Mesenchymal stem cell (in vitro differentiated cells and primary cell): ENCODE measurements around the gene FGD6.

Source experiments
- DNase-seq: peaks from one replicate; pipeline ENCODE4 v3.0.0-alpha.2; 2013
- H2AFZ ChIP-seq: one replicate; pipeline ENCODE4 v1.6.1; 2013; ENCODE audit warnings: low read depth, mild to moderate bottlenecking, control low read depth, inconsistent platforms, low read length, moderate library complexity
- H2AK5ac ChIP-seq: 2 replicates; pipeline ENCODE4 v1.6.1; 2013; ENCODE audit warnings: low read length, moderate library complexity, mild to moderate bottlenecking, inconsistent platforms; ENCODE audit not compliant: severe bottlenecking
- H2BK120ac ChIP-seq: one replicate; pipeline ENCODE4 v1.6.1; 2013; ENCODE audit warnings: low read depth, mild to moderate bottlenecking, inconsistent platforms, low read length, moderate library complexity
- H2BK12ac ChIP-seq, 2 experiments: one replicate each; pipeline ENCODE4 v1.6.1; 2013; ENCODE audit warnings: inconsistent platforms in 2 of 2, low read length in 2 of 2, mild to moderate bottlenecking in 2 of 2, moderate library complexity in 2 of 2, control low read depth in 1 of 2
- H2BK15ac ChIP-seq: one replicate; pipeline ENCODE4 v1.6.1; 2013; ENCODE audit warnings: mild to moderate bottlenecking, low read depth, inconsistent platforms; ENCODE audit not compliant: poor library complexity, severe bottlenecking
- H2BK5ac ChIP-seq: 2 replicates; pipeline ENCODE4 v1.6.1; 2013; ENCODE audit warnings: low read depth, mild to moderate bottlenecking, low read length, control low read depth, inconsistent platforms; ENCODE audit not compliant: poor library complexity, severe bottlenecking
- H3K14ac ChIP-seq, 2 experiments: one replicate each; pipeline ENCODE4 v1.6.1; 2013; ENCODE audit warnings: inconsistent platforms in 2 of 2, low read length in 2 of 2, control low read depth in 1 of 2, mild to moderate bottlenecking in 1 of 2, moderate library complexity in 1 of 2
- H3K18ac ChIP-seq, 2 experiments: one replicate each; pipeline ENCODE4 v1.6.1; 2013; ENCODE audit warnings: inconsistent platforms in 2 of 2, low read length in 2 of 2, control low read depth in 1 of 2, low read depth in 1 of 2, mild to moderate bottlenecking in 1 of 2
- H3K23ac ChIP-seq, 2 experiments: one replicate each; pipeline ENCODE4 v1.6.1; 2013; ENCODE audit warnings: inconsistent platforms in 2 of 2, low read length in 2 of 2, mild to moderate bottlenecking in 2 of 2, moderate library complexity in 2 of 2, control low read depth in 1 of 2
- H3K27ac ChIP-seq: 2 replicates; pipeline ENCODE4 v1.5.1; 2013; ENCODE audit warnings: mild to moderate bottlenecking, moderate library complexity, low read length, control low read depth, inconsistent platforms; ENCODE audit not compliant: poor library complexity, severe bottlenecking
- H3K27me3 ChIP-seq, 2 experiments: 2 replicates each; pipeline versions ENCODE4 v1.6.1 to v1.7.0; 2013; ENCODE audit warnings: low read length in 2 of 2, mild to moderate bottlenecking in 2 of 2, moderate library complexity in 2 of 2, control low read depth in 1 of 2, inconsistent platforms in 1 of 2; ENCODE audit not compliant: control insufficient read depth in 1 of 2, insufficient read depth in 1 of 2
- H3K36me3 ChIP-seq, 2 experiments: 2 replicates each; pipeline versions ENCODE4 v1.6.1 to v1.7.0; 2013; ENCODE audit warnings: low read length in 2 of 2, control low read depth in 1 of 2, inconsistent platforms in 1 of 2, low read depth in 1 of 2, mild to moderate bottlenecking in 1 of 2; ENCODE audit not compliant: insufficient read depth in 2 of 2, control insufficient read depth in 1 of 2
- H3K4ac ChIP-seq, 2 experiments: one replicate each; pipeline ENCODE4 v1.6.1; 2013; ENCODE audit warnings: inconsistent platforms in 2 of 2, low read length in 2 of 2, mild to moderate bottlenecking in 2 of 2, moderate library complexity in 2 of 2, control low read depth in 1 of 2, low read depth in 1 of 2
- H3K4me1 ChIP-seq: 2 replicates; pipeline ENCODE4 v1.6.1; 2013; ENCODE audit warnings: low read depth, low read length, control low read depth; ENCODE audit not compliant: control insufficient read depth, insufficient read depth
- H3K4me2 ChIP-seq: 2 replicates; pipeline ENCODE4 v1.6.1; 2013; ENCODE audit warnings: low read length, mild to moderate bottlenecking, inconsistent platforms; ENCODE audit not compliant: poor library complexity, severe bottlenecking
- H3K4me3 ChIP-seq, 2 experiments: 2 replicates each; pipeline versions ENCODE4 v1.5.1 to v1.7.0; 2013; ENCODE audit warnings: low read length in 2 of 2, mild to moderate bottlenecking in 2 of 2, control low read depth in 1 of 2, low read depth in 1 of 2; ENCODE audit not compliant: insufficient read depth in 1 of 2
- H3K79me1 ChIP-seq: replicated peaks from 2 replicates; pipeline ENCODE4 v1.6.1; 2013; ENCODE audit warnings: mild to moderate bottlenecking, control low read depth, low read length, inconsistent platforms; ENCODE audit not compliant: poor library complexity, severe bottlenecking
- H3K9ac ChIP-seq: 2 replicates; pipeline ENCODE4 v1.7.0; 2013; ENCODE audit warnings: mild to moderate bottlenecking, low read length, moderate library complexity
- H3K9me3 ChIP-seq: 2 replicates; pipeline ENCODE4 v1.7.0; 2013; ENCODE audit warnings: mild to moderate bottlenecking, low read length; ENCODE audit not compliant: control insufficient read depth
- H4K8ac ChIP-seq: one replicate; pipeline ENCODE4 v1.6.1; 2013; ENCODE audit warnings: inconsistent platforms, mild to moderate bottlenecking, low read length, moderate library complexity
- H4K91ac ChIP-seq: one replicate; pipeline ENCODE4 v1.6.1; 2013; ENCODE audit warnings: mild to moderate bottlenecking, low read length, inconsistent platforms
- WGBS: methylation state at CpG from one replicate; pipeline ENCODE4 v1.1.7; 2013; ENCODE audit warnings: mixed read lengths; 5-methylcytosine and 5-hydroxymethylcytosine counted together

Gene FGD6

GRCh38 chr12:95178136-95178535 lies 39.1 kb downstream of the FGD6 start:
- no peak overlapping the region for H2BK5ac ChIP-seq
- H3K4me1 ChIP-seq = peaks cover 10% of the 10 kb centered on the region
- no peak overlapping the region for H2AFZ ChIP-seq
- peak overlapping the region; percentile 68 for H2AK5ac ChIP-seq
- H4K91ac ChIP-seq = no peak overlapping the region
- no peaks in the 10 kb centered on the region for H3K27me3 ChIP-seq
- no peak overlapping the region for H4K8ac ChIP-seq
- H2BK12ac ChIP-seq = no peak overlapping the region
- H3K18ac ChIP-seq = no peak overlapping the region
- H3K14ac ChIP-seq = no peak overlapping the region
- peaks cover 12% of the 10 kb centered on the region for H3K79me1 ChIP-seq
- no peak overlapping the region for H2BK120ac ChIP-seq
- no peak overlapping the region for H3K27ac ChIP-seq
- no peaks in the 10 kb centered on the region for H3K9me3 ChIP-seq
- no peak for DNase-seq
- H3K23ac ChIP-seq = no peak overlapping the region
- no peak overlapping the region for H3K4ac ChIP-seq
- no peak overlapping the region for H2BK15ac ChIP-seq
- H3K9ac ChIP-seq = no peak overlapping the region
- peaks cover 0 to 6% of the 10 kb centered on the region in 2 experiments for H3K36me3 ChIP-seq
- no peak overlapping the region for H3K4me3 ChIP-seq
- H3K4me2 ChIP-seq = no peak overlapping the region
- 97% methylated on average over 3 of the region's 4 CpGs for WGBS

DNA sequence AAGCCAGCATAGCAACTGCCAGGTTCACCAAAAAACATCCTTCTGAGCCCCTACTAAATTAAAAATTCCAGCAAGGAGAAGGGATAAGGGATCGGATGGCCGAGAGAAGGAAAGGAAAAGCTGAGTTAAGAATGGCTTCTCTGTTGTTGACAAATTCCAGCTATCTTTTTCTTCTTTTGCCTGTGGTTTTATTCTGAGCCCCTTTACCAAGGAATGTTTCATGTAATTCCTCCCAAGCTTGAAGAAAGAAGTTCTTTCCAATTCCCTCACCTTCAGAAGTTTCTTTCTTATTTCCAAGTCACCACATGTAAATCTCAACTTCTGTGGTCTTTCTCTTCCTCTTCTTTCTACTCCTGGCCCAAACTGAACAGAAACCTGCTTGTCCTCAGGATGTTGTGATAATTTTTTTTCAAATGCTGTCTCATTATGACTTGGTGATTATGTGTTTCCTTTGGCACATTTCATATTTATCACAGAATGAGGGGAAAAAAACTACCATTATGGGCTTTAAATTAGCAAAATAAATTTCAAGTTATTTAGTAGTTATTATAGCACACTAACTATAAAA lies 40.0 kb downstream of the FGD6 start:
- Histone ChIP-seq H2BK5ac (no peak overlapping the region), H3K4me2 (no peak overlapping the region), H3K23ac (no peak overlapping the region), H3K4me1 (peaks cover 8% of the 10 kb centered on the region), H3K4me3 (no peak overlapping the region), H2AK5ac (no peak overlapping the region), H4K91ac (no peak overlapping the region), H3K14ac (no peak overlapping the region), H3K36me3 (peaks cover 0 to 3% of the 10 kb centered on the region in 2 experiments), H3K9me3 (no peaks in the 10 kb centered on the region), H2BK12ac (no peak overlapping the region), H3K4ac (peak overlapping the region in 1 of 2 experiments; percentile 53), H3K27ac (no peak overlapping the region), H4K8ac (no peak overlapping the region), H3K18ac (no peak overlapping the region), H2BK120ac (no peak overlapping the region), H3K79me1 (peaks cover 9% of the 10 kb centered on the region), H3K27me3 (no peaks in the 10 kb centered on the region), H2BK15ac (no peak overlapping the region), H2AFZ (no peak overlapping the region), H3K9ac (no peak overlapping the region)
- no peak for DNase-seq
- WGBS = no CpG with 5 or more reads among the region's 2 CpGs

- H3K14ac ChIP-seq = no peak overlapping the region
- DNase-seq = peak; percentile 86
- peak overlapping the region; percentile 85 for H3K27ac ChIP-seq
- no peak overlapping the region for H4K91ac ChIP-seq
- no peak overlapping the region for H3K4ac ChIP-seq
- H2BK120ac ChIP-seq = no peak overlapping the region
- H2AFZ ChIP-seq = no peak overlapping the region
- peak overlapping the region; percentile 53 for H2BK5ac ChIP-seq
- no peaks in the 10 kb centered on the region for H3K27me3 ChIP-seq
- WGBS = 66% methylated on average over 7 of the region's 8 CpGs
- peaks cover 2% of the 10 kb centered on the region for H3K79me1 ChIP-seq
- peak overlapping the region in 1 of 2 experiments; percentile 73 for H2BK12ac ChIP-seq
- H2BK15ac ChIP-seq = peak overlapping the region; percentile 30
- peak overlapping the region in 1 of 2 experiments; percentile 29 for H3K18ac ChIP-seq
- H2AK5ac ChIP-seq = peak overlapping the region; percentile 46
- H3K36me3 ChIP-seq = peaks cover 0 to 3% of the 10 kb centered on the region in 2 experiments
- no peak overlapping the region for H4K8ac ChIP-seq
- no peak overlapping the region for H3K4me3 ChIP-seq
- no peaks in the 10 kb centered on the region for H3K9me3 ChIP-seq
- H3K4me1 ChIP-seq = peaks cover 8% of the 10 kb centered on the region
- H3K23ac ChIP-seq = no peak overlapping the region
- H3K9ac ChIP-seq = no peak overlapping the region
- H3K4me2 ChIP-seq = peak overlapping the region; percentile 41
Measured at GRCh38 chr12:95173392-95174251, 43.6 kb downstream of the FGD6 start.

GRCh38 chr12:95169368-95169767 lies 47.9 kb downstream of the FGD6 start:
- no peak overlapping the region for H2BK5ac ChIP-seq
- no peak overlapping the region for H3K4me3 ChIP-seq
- no peak overlapping the region for H3K18ac ChIP-seq
- no peak overlapping the region for H3K4ac ChIP-seq
- no peak overlapping the region for H3K23ac ChIP-seq
- no peak overlapping the region for H3K9ac ChIP-seq
- no peak overlapping the region for H2BK15ac ChIP-seq
- no peak overlapping the region for H2BK120ac ChIP-seq
- H3K4me2 ChIP-seq = no peak overlapping the region
- no peak overlapping the region for H2BK12ac ChIP-seq
- H3K27ac ChIP-seq = peak overlapping the region; percentile 88
- no peak overlapping the region for H4K8ac ChIP-seq
- peaks cover 10% of the 10 kb centered on the region for H3K79me1 ChIP-seq
- H3K9me3 ChIP-seq = no peaks in the 10 kb centered on the region
- no peak overlapping the region for H4K91ac ChIP-seq
- no peaks in the 10 kb centered on the region for H3K27me3 ChIP-seq
- no peak overlapping the region for H2AK5ac ChIP-seq
- peaks cover 12% of the 10 kb centered on the region for H3K4me1 ChIP-seq
- peak; percentile 85 for DNase-seq
- H3K36me3 ChIP-seq = peaks cover 0 to 10% of the 10 kb centered on the region in 2 experiments
- no peak overlapping the region for H3K14ac ChIP-seq
- no peak overlapping the region for H2AFZ ChIP-seq
- 0% methylated on average over 3 of the region's 4 CpGs for WGBS
